ENCODE results near the gene C9orf50.

Gene C9orf50

DNA sequence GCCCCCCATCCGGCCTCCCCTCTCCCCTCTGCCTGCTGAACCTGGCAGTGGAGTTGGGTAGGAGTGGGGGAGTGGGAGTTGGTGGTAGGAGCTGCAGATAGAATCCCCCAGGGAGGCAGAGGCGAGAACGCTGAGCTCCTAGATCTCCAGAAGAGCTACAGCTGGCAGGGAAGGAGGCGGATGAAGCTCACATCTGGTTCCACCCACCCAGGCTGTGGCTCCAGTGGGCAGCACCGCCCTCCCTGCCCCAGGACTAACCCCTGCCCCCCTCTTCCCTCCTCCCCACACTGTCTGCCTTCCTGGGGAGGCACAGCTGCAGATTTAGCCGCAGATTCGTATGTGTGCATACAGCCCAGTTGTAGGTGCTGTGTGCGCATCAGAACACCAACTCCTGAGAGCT lies 34.2 kb downstream of the C9orf50 start:
- DNase-seq = no peak

DNA sequence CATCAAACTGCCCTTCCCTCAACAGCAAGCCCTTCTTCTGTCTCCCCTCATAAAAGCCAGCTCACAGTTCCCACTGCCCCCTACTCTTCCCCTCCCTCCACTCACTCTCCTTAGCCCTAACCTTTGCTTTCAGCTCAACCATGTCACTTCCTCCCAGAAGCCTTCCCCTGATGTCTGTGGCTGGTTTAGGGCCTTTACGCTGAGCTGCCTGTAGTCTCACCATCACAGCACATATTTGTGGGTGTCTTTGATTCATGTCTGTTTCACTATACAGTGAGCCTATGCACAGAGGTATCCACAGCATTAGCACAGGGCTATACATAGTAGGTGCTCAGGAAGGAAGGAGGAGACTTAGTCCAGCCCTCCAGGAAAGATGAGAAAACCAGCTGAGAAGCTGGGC lies 34.7 kb downstream of the C9orf50 start:
- no peak for DNase-seq

DNA sequence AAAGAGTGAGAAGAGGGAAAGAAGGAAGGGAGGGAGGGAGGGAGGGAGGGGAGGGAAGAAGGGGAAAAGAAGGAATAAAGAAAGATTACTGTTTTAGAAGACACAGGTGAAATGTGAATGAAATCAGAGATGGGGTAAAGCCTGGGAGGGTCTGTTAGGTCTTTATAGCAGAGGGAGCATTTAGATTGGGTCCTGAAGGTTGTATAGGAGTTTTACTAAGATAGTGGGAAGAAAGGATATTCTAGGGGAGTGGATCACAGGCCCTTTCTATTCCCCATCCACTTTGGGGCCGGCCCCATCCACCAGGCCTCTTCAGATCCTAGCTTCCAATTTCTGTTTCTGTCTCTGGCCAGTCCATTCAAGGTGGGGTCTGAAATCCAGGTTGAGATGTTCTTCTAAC lies 35.5 kb downstream of the C9orf50 start:
- no peak for DNase-seq

DNA sequence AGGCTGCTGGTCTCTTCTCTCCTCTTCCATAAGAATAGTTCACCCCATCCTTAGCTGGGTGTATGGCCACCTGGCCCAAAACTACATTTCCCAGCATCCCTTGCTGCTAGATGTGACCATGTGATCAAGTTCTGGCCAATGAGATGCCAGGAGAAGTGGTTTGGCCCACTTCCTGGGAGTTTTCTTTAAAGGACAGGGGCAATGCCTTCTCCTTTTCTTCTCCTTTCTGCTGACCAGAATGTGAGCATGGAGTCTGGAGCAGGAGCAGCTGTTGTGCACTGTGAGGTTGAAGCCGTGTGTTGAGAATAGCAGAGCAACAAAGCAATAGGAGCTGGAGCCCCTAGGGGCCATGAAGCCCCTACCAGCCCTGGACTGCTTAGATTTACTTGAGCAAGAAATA lies 36.8 kb downstream of the C9orf50 start:
- DNase-seq = no peak

DNA sequence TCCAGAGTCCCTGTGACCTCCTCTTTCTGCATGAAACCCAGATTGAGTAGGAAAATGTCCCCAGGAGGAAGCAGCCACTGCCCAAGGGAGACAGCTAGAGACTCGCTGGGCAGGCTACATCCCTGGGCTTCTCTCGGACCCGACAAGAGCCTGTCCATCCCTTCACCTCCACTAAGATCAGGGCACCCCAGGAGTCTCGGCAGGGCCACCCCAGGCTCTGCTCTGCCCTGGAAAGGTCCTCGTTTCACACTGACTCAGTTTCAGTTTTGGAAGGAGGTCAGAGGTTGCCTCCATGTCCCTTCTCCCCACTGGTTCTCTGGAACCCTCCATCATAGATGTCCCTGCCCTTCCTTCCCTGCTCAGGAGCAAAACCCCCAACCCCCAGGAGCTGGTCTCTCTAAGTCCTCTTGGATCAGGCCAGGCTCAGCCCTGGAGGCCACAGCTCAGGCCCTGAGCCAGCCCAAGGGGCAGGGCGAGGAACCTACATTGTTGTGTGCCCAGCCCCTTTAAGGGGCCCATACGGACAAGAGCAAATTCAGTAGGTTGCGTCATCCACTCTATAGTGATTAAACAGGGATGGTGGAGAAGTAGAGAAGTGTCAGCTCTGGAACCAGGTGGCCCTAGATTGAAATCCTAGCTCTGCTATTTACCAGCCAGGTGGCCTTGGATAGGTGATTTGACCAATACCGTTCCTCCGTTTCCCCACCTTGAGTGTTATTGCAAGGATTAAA lies 37.4 kb downstream of the C9orf50 start:
- no peak for DNase-seq

DNA sequence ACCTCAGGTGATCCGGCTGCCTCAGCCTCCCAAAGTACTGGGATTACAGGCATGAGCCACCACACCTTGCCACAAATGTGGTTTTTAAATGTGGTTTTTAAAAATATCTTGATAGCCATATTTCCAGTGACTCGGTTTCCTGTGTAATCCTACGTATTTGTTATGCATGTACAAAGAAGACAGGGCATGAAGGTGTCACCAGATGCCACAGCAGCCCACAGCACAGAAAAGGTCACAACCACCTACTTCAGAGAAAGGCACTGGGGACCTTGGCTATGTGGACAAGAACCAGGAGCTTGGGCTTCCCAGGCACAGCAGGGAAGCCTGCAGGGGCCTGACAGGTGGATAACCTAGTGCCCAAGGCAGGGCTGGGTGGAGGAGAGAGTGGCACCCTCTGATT lies 38.0 kb downstream of the C9orf50 start:
- DNase-seq = no peak

GRCh38 chr9:129581505-129582189 lies 39.3 kb downstream of the C9orf50 start:
- DNase-seq = no peak

DNA sequence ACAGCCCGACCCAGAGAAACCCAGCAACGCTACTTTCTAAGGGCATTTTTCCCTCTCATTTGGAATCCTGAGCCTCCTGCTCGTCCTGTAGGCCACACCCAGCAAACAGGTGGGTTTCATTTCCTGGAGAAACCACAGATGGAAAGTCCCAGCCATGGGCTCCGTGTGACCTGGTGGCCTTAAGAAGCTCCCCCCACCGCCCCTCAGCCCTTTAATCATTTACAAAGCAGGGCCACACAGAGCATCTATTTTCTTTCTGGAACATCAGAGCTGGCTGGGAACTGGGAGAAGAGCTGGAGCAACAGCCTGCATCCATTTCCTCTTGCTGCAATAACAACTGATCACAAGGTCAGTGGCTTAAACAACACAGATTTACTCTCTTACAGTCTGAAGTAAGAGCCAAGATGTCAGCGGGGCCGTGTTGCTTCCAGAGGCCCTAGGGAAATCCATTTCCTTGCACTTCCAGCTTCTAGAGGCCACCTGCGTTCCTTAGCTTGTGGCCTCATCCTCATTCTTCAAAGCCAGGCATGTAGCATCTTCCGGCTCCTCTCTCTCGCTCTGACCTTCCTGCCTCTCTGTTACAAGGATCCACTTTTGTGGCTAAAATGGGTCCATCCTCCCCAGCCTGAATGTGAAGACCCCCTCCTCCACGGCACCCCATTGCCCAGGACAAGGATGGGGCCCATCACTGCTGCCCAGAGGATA lies 40.5 kb downstream of the C9orf50 start:
- DNase-seq = no peak

DNA sequence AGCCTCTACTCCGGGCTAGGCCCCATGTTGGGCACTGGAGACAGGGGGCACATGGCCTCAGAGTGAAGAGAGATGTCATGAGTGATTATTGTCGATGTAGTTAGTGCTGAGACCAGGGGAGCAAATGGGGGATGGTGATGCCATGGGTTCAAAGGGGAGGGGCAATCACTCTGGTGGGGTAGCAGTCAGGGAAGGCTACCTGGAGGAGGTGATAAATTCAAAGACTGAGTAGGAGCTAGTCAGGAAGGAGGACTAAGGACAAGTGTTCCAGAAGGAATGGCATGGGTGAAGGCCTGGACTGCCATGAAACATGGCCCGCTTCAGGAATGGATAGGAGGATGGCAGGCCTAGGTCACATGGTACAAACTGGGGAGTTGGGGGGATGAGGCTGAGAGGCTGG lies 41.6 kb downstream of the C9orf50 start:
- DNase-seq = no peak

DNA sequence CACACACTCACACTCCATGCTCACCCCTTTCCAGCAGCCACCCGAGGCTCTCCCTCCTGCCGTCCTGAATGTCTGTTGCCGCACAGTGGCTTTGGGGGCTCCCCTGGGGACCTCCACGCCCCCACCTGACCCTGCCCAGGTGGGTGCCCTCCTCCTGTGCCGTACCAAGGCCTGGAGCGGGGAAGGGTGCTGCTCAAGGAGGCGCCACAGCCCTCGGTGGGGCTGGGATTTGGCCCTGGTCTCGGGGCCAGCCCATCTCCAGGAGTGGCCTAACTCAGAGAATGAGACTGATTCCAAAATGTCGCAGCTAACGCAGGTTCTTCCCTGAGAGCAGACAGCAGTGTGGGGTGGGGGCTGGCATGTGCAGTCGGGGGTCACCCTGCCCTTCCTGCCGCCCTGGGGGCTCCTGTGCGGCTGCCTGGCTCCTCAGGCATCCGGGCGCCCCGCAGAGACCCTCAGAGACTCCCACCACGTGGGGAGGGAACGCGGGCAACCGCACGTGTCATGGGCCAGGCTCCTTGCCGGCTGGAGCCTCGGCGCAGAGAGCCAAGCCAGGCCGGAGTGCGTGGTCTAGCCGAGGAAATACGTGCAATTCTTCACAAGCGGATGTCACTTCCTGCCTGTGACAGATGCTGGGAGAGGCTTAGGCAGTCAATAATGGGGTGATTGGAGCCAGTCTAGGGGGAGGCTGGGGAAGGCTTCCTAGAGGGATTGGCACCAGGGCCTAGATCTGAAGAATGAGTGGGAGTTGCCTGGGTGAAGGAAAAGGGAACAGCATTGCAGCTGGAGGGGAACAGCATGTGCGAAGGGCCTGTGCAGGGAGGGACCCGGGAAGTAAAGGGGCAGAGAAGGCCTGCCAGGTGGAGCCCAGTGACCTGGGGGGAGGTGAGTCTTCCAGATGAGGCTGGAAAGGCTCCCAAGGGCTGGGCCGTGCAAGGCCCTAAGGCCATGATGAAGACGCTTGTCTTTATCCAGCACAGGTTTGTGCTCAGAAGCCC lies 44.1 kb downstream of the C9orf50 start:
- DNase-seq = no peak

DNA sequence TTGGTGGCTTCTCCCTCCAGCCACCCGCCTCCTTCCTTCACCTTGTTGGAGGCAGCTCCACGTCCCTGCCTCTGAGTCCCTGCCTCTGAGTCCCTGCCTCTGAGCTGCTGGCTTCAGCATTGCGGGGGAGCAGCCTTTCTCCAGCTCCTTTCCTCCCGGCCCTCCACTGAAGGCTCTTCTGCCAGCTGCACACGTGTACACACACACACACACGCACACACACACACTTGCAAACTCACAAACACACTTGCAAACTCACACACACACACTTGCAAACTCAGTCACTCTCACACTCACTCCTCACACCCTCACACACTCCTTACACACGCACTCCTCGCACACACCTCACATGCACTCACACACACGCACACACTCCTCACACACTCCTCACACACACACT lies 45.1 kb downstream of the C9orf50 start:
- no peak for DNase-seq

DNA sequence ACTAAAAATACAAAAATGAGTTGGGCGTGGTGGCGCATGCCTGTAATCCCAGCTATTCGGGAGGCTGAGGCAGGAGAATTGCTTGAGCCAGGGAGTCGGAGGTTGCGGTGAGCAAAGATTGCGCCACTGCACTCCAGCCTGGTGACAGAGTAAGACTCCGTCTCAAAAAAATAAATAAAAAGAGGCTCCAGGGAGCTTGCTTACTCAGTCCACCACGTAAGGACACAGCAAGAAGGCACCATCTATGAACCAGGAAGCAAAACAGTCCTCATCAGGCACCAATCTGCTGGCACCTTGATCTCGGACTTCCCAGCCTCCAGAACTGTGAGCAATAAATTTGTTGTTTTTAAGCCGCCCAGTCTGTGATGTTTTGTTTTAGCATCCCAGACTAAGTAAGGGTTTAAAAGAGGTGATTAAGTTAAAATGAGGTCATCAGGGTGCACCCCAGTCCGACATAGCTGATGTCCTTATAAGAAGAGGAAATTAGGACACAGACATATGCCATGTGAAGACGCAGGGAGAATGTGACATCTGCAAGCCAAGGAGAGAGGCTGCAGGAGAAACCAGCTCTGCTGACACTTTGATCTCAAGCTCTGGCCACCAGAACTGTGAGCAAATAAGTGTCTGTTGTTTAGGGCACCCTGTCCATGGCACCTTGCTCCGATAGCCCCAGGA lies 45.9 kb downstream of the C9orf50 start:
- no peak for DNase-seq

DNA sequence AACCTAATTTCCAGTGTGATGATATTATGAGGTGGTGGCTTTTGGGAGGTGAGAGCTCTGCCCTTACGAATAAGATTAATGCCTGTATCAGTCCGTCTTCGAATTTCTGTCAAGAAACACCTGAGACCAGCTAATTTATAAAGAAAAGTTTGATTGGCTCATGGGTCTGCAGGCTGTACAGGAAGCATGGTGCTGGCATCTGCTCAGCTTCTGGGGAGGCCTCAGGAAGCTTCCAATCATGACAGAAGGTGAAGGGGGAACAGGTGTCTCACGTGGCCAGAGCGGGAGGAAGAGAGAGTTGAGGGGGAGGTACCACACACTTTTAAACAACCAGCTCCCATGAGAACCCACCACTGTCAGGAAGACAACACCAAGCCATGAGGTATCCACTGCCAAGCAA lies 46.9 kb downstream of the C9orf50 start:
- DNase-seq = no peak

DNA sequence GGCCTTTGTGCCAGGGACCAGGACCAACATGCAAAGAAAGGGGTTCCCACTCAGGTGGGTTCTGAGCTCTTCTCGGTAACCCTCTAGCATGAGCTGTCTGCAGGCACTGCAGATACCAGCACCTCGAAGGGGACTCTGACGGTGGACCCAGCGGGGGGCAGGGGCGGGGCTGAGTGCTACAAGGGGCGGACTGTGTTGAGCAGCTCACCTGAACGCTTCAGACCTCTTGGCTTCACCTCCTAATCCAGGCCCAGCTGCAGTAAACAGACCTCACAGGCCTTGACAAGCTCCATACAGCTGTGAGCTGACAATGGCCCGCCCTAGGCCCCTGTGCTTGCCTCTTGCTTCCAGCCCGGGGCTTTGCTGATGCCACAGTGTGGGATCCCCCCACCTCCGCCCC lies 48.4 kb downstream of the C9orf50 start:
- no peak for DNase-seq

GRCh38 chr9:129572052-129572425 lies 48.9 kb downstream of the C9orf50 start:
- DNase-seq = no peak

DNA sequence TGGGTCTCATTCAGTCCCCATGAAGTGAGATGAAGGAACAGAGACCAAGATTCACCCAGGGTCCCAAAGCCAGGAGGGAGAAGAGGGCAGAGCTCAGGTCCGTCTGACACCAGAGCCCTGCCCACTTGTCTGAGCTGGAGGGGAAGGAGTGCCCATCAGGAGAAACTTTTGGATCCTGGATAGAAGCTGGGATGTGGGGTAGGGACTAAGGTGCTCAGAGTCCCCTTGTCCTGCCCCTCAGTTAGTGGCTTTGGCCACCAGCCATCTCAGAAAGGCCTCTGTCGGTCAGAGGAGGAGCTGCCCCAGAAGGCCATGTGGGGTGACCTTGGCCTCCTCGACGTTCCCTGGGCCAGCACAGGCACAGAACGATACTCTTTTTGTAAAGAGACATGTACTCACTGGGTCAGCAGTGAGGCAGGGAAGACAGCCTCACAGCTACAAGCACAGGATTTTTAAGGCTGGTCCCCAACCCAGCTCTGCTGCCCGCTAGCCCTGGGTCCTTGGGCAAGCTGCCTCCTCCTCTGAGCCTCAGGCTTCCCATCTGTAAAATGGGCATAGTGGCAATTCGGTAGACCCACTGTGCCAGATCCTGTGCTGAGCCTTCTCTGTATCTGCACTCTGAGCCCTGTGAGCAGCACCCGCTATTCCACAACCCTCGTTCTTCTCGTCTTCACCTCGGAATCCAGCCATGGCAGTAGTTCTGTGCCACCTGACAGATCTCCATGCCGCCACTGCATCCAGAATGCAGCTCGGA lies 49.4 kb downstream of the C9orf50 start:
- DNase-seq = no peak

DNA sequence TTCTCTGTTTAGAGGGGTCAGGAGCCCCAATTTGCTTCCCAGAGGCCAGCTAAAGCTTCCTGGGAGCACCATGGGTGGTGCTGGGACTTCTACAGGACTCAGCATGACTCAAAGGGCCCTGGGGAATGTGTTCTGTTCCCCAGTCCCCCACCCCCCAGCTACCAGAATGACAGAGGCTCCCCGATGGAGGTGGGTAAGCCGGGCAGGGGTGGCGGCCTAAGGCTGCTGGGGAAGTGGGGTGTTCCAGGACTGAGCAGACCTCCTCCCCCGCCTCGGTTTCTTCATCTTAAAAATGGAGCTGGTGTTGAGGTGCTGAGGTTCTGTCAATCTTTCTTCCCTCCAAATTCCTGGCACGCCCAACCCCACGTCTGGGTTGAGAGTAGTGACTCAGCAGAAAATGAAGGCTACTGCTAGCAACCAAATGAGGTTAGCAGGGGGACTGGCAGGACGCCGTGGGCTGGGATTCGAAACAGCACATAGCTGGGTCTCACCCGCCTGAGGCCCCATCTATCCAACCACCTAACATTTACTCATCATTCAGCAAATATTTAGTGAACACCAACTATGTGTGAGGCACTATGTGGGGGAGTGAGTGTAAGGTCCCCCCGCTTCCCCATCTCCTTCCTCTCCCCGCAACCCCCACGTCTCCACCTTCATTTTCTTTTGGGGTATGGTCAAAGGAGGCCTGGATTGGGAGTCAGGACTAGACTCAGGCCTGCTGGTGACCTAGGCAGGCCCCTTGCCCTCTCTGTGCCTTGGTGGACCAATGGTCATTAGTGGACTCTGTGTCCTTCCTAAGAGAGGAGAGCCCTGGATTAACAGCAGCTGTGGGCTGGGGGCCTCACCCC lies 50.2 kb downstream of the C9orf50 start:
- DNase-seq = no peak

- no peak for DNase-seq
Measured at GRCh38 chr9:129569502-129570449, 51.1 kb downstream of the C9orf50 start.
